Endothelial cell of umbilical vein (primary cell): ENCODE results near the gene TSPAN15.

Experiments used
- CTCF ChIP-seq, 2 donors: IDR thresholded peaks; 1 replicate in 1 of 2; 2 replicates in 1 of 2; pipeline ENCODE4 v1.5.1; 2011; ENCODE audit warnings: low read length in 2 of 2, mild to moderate bottlenecking in 2 of 2, moderate library complexity in 2 of 2, control low read depth in 1 of 2, inconsistent platforms in 1 of 2, low read depth in 1 of 2; ENCODE audit not compliant: insufficient read depth in 1 of 2; ENCODE audit errors: extremely low read depth in 1 of 2
- EZH2 ChIP-seq: IDR thresholded peaks from 2 replicates; pipeline ENCODE4 v1.6.1; 2012; ENCODE audit warnings: borderline replicate concordance, low read depth, mild to moderate bottlenecking, moderate library complexity, low read length, inconsistent platforms; ENCODE audit not compliant: severe bottlenecking
- FOS ChIP-seq: IDR thresholded peaks from 2 replicates; pipeline ENCODE4 v1.6.1; 2011; ENCODE audit warnings: mild to moderate bottlenecking, low read length, moderate library complexity, borderline replicate concordance; ENCODE audit not compliant: insufficient read depth
- GATA2 ChIP-seq: IDR thresholded peaks from 2 replicates; pipeline ENCODE4 v1.7.0; 2011; ENCODE audit warnings: low read depth, mild to moderate bottlenecking, moderate library complexity, mixed read lengths, low read length; ENCODE audit not compliant: insufficient read length, insufficient read depth
- JUN ChIP-seq: IDR thresholded peaks from 2 replicates; pipeline ENCODE4 v1.6.1; 2011; ENCODE audit warnings: borderline replicate concordance, low read depth; ENCODE audit not compliant: insufficient read length, insufficient read depth
- MAX ChIP-seq: IDR thresholded peaks from 2 replicates; pipeline ENCODE4 v1.6.1; 2011; ENCODE audit not compliant: insufficient read depth, insufficient read length
- MYC ChIP-seq: IDR thresholded peaks from one replicate; pipeline ENCODE4 v1.6.1; 2011; ENCODE audit warnings: mild to moderate bottlenecking, low read depth, low read length
- POLR2A ChIP-seq: IDR thresholded peaks from 2 replicates; pipeline ENCODE4 v1.6.1; 2012; ENCODE audit warnings: low read depth, mild to moderate bottlenecking, control low read depth, low read length
- POLR2AphosphoS5 ChIP-seq: IDR thresholded peaks from 2 replicates; pipeline ENCODE4 v1.6.1; 2012; ENCODE audit warnings: low read depth, mild to moderate bottlenecking, control low read depth, low read length, moderate library complexity; ENCODE audit not compliant: insufficient read depth

- TF ChIP-seq CTCF (IDR thresholded peaks at IDR 0.05; ENCODE audit: extremely low read depth in 1 of 2, insufficient read depth in 1 of 2, low read depth in 1 of 2, low read length in 2 of 2) (no peak), JUN (no peak), FOS (no peak), POLR2A (no peak), POLR2AphosphoS5 (no peak), EZH2 (no peak), GATA2 (no peak), MYC (no peak), MAX (no peak)
Measured at GRCh38 chr10:69409176-69409495, 42.1 kb upstream of the TSPAN15 start.
